Endothelial cell of umbilical vein (primary cell): ENCODE results near the gene HGF. TPM values are rescaled to one million over a fixed set of nuclear protein-coding genes. Genes with fewer than 3 reads are reported as not detected.

Source experiments
- BruUV-seq: library from RNA; stranded (reverse); fragments of 400-500 nt; replicated peaks from 2 replicates; lab custom pipeline; 2021; lab: Mats Ljungman, UMichigan
- CTCF ChIA-PET: fragments of 300-600, 350-600 bp; sonication (Branson Sonifier 250); formaldehyde crosslinking; loops from one replicate; lab custom pipeline; 2021; ENCODE audit warnings: antibody characterized with exemption, inconsistent platforms; lab: Charles Lee
- POLR2A ChIA-PET: fragments of 300-600, 350-600 bp; sonication (Branson Sonifier 250); formaldehyde crosslinking; loops from one replicate; lab custom pipeline; 2021; ENCODE audit warnings: antibody characterized with exemption, inconsistent platforms; lab: Charles Lee
- DNase-seq: peaks from one replicate; pipeline ENCODE4 v3.0.0-alpha.2; 2011; ENCODE audit warnings: low read depth, low spot score
- FAIRE-seq: peaks from 2 replicates; lab custom pipeline; 2011; peaks lifted over from hg19 to GRCh38; lab: Jason Lieb, UNC
- H2AFZ ChIP-seq: 2 replicates; pipeline ENCODE4 v1.6.0; 2012; ENCODE audit warnings: low read depth, low read length, control low read depth, inconsistent platforms
- H3K27ac ChIP-seq: 2 replicates; pipeline ENCODE4 v1.5.1; 2011; ENCODE audit warnings: low read depth, mild to moderate bottlenecking, control low read depth, low read length, moderate library complexity; ENCODE audit not compliant: insufficient read depth
- H3K27me3 ChIP-seq, 2 experiments: 2 replicates each; pipeline versions ENCODE4 v1.6.0 to v1.6.1; 2011; ENCODE audit warnings: low read length in 2 of 2, mixed read lengths in 1 of 2; ENCODE audit not compliant: control insufficient read depth in 2 of 2, insufficient read depth in 2 of 2
- H3K36me3 ChIP-seq, 2 experiments: 2 replicates in 1 of 2; 3 replicates in 1 of 2; pipeline ENCODE4 v1.5.1; 2011; ENCODE audit warnings: low read length in 2 of 2, mild to moderate bottlenecking in 1 of 2, moderate library complexity in 1 of 2; ENCODE audit not compliant: control insufficient read depth in 2 of 2, insufficient read depth in 2 of 2; ENCODE audit errors: extremely low read depth in 1 of 2
- H3K4me1 ChIP-seq: 3 replicates; pipeline ENCODE4 v1.5.1; 2011; ENCODE audit warnings: mild to moderate bottlenecking, low read length; ENCODE audit not compliant: control insufficient read depth, insufficient read depth; ENCODE audit errors: extremely low read depth
- H3K4me2 ChIP-seq: 2 replicates; pipeline ENCODE4 v1.6.1; 2011; ENCODE audit warnings: low read length, control low read depth, mixed read lengths; ENCODE audit not compliant: insufficient read depth
- H3K4me3 ChIP-seq, 3 experiments: fragments of 200-600 bp in 1 of 3; sonication (generic), shearing (Covaris generic) in 1 of 3; replicated peaks in 1 of 3; 2 replicates each; pipeline ENCODE4 v1.5.1; 2011 to 2016; ENCODE audit warnings: control low read depth in 3 of 3, low read length in 3 of 3, mild to moderate bottlenecking in 2 of 3, inconsistent platforms in 1 of 3, low read depth in 1 of 3, moderate library complexity in 1 of 3; ENCODE audit not compliant: insufficient read depth in 1 of 3
- H3K79me2 ChIP-seq: 2 replicates; pipeline ENCODE4 v1.6.0; 2012; ENCODE audit warnings: low read length, inconsistent platforms; ENCODE audit not compliant: control insufficient read depth, insufficient read depth
- H3K9ac ChIP-seq: replicated peaks from 2 replicates; pipeline ENCODE3; 2011; ENCODE audit warnings: low read length, control low read depth; ENCODE audit not compliant: insufficient read depth; ENCODE audit errors: extremely low read depth
- H3K9me1 ChIP-seq: replicated peaks from 3 replicates; pipeline ENCODE4 v1.6.0; 2011; ENCODE audit warnings: mild to moderate bottlenecking, low read length; ENCODE audit not compliant: control insufficient read depth, insufficient read depth; ENCODE audit errors: extremely low read depth
- H3K9me3 ChIP-seq: replicated peaks from 2 replicates; pipeline ENCODE4 v1.5.1; 2012; ENCODE audit warnings: low read length, inconsistent platforms; ENCODE audit not compliant: control insufficient read depth, insufficient read depth
- H4K20me1 ChIP-seq: replicated peaks from 2 replicates; pipeline ENCODE3; 2011; ENCODE audit warnings: mild to moderate bottlenecking, low read length; ENCODE audit not compliant: control insufficient read depth, insufficient read depth; ENCODE audit errors: extremely low read depth
- CTCF ChIP-seq, 2 donors: IDR thresholded peaks; 1 replicate in 1 of 2; 2 replicates in 1 of 2; pipeline ENCODE4 v1.5.1; 2011; ENCODE audit warnings: low read length in 2 of 2, mild to moderate bottlenecking in 2 of 2, moderate library complexity in 2 of 2, control low read depth in 1 of 2, inconsistent platforms in 1 of 2, low read depth in 1 of 2; ENCODE audit not compliant: insufficient read depth in 1 of 2; ENCODE audit errors: extremely low read depth in 1 of 2
- EZH2 ChIP-seq: IDR thresholded peaks from 2 replicates; pipeline ENCODE4 v1.6.1; 2012; ENCODE audit warnings: borderline replicate concordance, low read depth, mild to moderate bottlenecking, moderate library complexity, low read length, inconsistent platforms; ENCODE audit not compliant: severe bottlenecking
- FOS ChIP-seq: IDR thresholded peaks from 2 replicates; pipeline ENCODE4 v1.6.1; 2011; ENCODE audit warnings: mild to moderate bottlenecking, low read length, moderate library complexity, borderline replicate concordance; ENCODE audit not compliant: insufficient read depth
- GATA2 ChIP-seq: IDR thresholded peaks from 2 replicates; pipeline ENCODE4 v1.7.0; 2011; ENCODE audit warnings: low read depth, mild to moderate bottlenecking, moderate library complexity, mixed read lengths, low read length; ENCODE audit not compliant: insufficient read length, insufficient read depth
- JUN ChIP-seq: IDR thresholded peaks from 2 replicates; pipeline ENCODE4 v1.6.1; 2011; ENCODE audit warnings: borderline replicate concordance, low read depth; ENCODE audit not compliant: insufficient read length, insufficient read depth
- POLR2A ChIP-seq: IDR thresholded peaks from 2 replicates; pipeline ENCODE4 v1.6.1; 2012; ENCODE audit warnings: low read depth, mild to moderate bottlenecking, control low read depth, low read length
- POLR2AphosphoS5 ChIP-seq: IDR thresholded peaks from 2 replicates; pipeline ENCODE4 v1.6.1; 2012; ENCODE audit warnings: low read depth, mild to moderate bottlenecking, control low read depth, low read length, moderate library complexity; ENCODE audit not compliant: insufficient read depth
- dilution Hi-C: fragments of 300-500 bp; cut with MboI; formaldehyde crosslinking; loops from one replicate; pipeline ENCODE4 v1.15.0; 2019; ENCODE audit warnings: low sequenced_read_pairs; ENCODE audit not compliant: extremely low pct_ligation_motif_present
- intact Hi-C: fragments of 100-400 bp; cut with micrococcal nuclease; formaldehyde crosslinking; loops from one replicate; pipeline ENCODE4 v1.10.0; 2022
- polyA plus RNA-seq, 4 experiments: library from polyadenylated mRNA; depleted of rRNA in 3 of 4; stranded (reverse) in 3 of 4; unstranded in 1 of 4; fragments of >200 nt; gene quantifications; 2 replicates each; pipeline versions ENCODE4 v1.2.1 to v1.2.3, GENCODE V29; 2011 to 2012; ENCODE audit warnings: missing spikeins in 1 of 4
- total RNA-seq: library from RNA; stranded (reverse); gene quantifications from 2 replicates; pipeline ENCODE4 v1.2.3, GENCODE V29; 2021

The HGF gene
- total and polyA plus RNA-seq, 2 donors (not counting 3 experiments of a cell fraction or from before 2014, with no cell fraction given): 0.15 to 0.18 TPM

GRCh38 chr7:81652225-81652624 lies 117.6 kb downstream of the HGF start:
- Histone ChIP-seq H3K9me3 (no peaks in the 10 kb centered on the region), H3K4me2 (no peak overlapping the region), H3K27me3 (no peaks in the 10 kb centered on the region), H3K9ac (no peak overlapping the region), H3K9me1 (no peaks in the 10 kb centered on the region), H3K79me2 (no peaks in the 10 kb centered on the region), H3K4me1 (no peaks in the 10 kb centered on the region), H3K27ac (no peak overlapping the region), H4K20me1 (no peaks in the 10 kb centered on the region), H3K4me3 (no peak overlapping the region), H3K36me3 (no peaks in the 10 kb centered on the region), H2AFZ (no peak overlapping the region)
- no peak for TF ChIP-seq CTCF (IDR thresholded peaks at IDR 0.05; ENCODE audit: extremely low read depth in 1 of 2, insufficient read depth in 1 of 2, low read depth in 1 of 2, low read length in 2 of 2)
- no peak for TF ChIP-seq EZH2
- no peak for TF ChIP-seq POLR2A
- TF ChIP-seq POLR2AphosphoS5: no peak
- no peak for TF ChIP-seq GATA2
- no peak for TF ChIP-seq JUN
- no peak for TF ChIP-seq FOS
- CTCF ChIA-PET: no interaction called here
- FAIRE-seq (no peak), DNase-seq (no peak)
- intact Hi-C loops (no loop called here), dilution Hi-C loops (no loop called here)
- POLR2A ChIA-PET: no interaction called here
- BruUV-seq: no TSS peak
